ENCODE measurements around the gene STOML1.
A peak's percentile ranks its signal among the peaks of the same experiment; 100 is the strongest.

STOML1 gene

DNA sequence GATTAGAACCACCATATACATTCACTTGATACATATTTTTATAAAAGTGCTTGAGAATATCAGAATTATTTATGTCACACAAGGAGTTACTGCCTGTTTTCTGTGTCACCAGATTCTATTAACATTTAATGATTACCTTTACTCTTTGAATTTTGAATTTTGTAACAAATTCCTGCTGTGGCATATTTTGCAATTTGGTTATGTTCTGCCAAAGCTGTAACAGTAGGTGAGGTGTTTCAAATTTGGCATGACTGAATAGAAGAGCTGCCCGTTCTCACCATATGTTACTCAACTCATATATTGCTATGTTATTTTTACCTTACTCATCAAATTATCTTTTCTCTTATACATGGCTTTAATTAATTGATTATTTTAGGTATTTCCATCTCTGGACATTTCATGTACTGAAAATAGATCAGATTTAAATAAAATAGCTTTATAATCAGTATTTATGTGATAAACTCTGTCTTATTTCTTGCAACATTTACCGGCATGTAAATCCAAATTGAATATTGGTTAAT is 21.3 kb upstream of the STOML1 start:
- DNase-seq (ENCODE audit: low read depth), result no peak

- DNase-seq (ENCODE audit: low read depth), result peak; percentile 70
Observed at GRCh38 chr15:74011610-74012009, 19.5 kb upstream of the STOML1 start.

DNA sequence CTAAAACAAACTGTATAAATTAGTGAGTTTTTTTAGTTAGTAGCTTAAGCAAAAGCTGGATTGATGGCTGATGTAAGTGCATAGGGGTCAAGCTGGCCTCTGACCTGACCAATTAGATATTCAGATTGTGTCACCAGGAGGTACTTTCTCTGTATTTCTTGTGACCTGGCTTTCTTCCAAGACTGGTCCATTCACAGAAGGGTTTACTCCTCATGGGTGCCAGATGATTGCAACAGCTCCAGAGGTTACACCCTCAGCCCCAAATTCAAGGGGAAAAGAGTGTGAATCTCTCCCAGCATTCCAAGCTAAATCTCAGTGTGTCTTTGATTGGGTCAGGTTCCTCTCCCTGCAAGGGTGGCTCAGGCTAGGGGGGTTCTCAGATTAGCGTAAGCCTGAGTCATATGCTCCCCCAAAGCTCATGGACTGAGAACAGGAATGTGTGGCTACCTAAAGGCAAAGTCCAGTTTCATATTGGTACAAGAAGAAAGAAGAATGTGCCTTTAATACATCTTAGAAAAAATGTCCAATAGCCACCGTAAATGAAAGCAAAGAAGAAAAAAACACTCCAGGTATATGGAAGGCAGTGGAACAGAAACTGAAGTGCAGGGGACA is 18.9 kb upstream of the STOML1 start:
- peak; percentile 67 for DNase-seq (ENCODE audit: low read depth)

DNA sequence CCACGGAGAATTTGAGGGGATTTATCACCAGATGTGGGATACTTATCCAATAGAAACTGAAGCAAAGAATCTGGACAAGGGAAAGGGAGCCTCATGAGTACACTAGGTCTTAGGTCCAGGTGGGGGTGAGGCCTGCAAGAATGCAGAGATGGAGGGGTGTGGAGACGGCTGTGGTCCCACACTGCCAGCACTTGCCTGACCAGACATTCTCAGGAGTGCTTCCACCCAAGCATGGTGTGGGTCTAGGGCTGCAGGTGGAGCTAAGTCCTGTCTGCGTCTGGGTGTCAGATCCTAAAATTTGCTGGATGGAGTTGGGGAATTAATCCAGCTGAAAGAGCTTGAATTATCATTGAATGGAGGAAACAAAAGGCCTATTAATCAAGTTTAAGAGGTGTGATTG is 16.8 kb upstream of the STOML1 start:
- DNase-seq (ENCODE audit: low read depth), result no peak

GRCh38 chr15:74007820-74008371 is 15.8 kb upstream of the STOML1 start:
- DNase-seq (ENCODE audit: low read depth), result no peak

DNA sequence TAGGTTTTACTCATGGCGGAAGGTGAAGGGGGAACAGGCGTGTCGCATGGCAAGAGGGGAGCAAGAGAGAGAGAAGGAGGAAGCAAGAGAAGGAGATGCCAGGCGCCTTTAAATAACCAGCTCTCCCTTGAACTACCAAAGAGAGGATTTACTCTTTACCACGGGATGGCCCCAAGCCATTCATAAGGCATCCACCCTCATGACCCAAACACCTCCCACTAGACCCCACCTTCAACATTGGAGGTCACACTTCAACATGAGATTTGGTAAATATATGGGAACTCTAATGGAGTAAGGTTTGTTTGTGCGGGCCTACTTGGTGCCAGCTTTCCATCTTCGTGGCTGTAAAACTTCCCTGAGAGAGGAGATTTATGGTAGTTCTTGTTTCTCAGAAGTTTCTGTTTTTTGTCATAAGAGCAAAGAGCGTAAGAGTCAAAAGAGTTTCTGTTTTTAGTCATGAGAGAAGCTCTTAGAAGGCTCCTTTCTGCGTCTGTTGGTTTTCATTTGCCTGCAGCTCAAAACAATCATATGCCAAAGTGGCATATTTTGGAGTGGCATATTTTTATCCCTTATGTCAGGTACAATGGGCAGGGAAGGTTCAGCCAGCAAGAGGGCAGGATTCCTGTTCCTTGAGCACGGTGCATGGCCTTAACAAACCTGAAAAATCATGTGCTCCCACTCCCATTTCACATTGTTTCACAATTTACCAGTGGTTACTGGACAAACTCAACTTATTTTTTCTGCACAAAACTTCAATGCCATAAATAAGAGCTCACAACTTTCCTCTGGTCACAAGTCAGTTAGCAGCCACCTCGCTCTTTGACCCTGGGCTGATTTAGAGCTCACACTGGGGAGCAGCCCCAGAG is 14.9 kb upstream of the STOML1 start:
- no peak for DNase-seq (ENCODE audit: low read depth)

GRCh38 chr15:73997986-73998385 is 5.9 kb upstream of the STOML1 start:
- no peak for DNase-seq (ENCODE audit: low read depth)

DNA sequence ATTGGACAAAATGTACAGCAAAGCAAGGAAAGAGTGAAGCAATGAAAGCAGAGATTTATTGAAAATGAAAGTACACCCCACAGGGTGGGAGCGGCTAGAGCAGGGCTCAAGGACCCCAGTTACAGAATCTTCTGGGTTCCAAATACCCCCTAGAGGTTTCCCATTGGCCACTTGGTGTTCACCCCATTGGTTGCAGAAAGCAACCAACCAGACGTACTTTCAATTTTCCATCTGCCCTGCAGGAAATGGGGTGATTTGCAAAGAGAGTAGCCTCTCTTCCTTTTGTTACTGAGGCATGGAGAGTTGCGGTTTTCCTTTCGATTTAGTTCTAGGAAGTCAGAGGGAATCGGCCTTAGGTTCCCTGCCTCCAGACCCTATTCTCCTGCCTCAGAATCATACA is 4.8 kb upstream of the STOML1 start:
- DNase-seq (ENCODE audit: low read depth), result peak; percentile 71

DNA sequence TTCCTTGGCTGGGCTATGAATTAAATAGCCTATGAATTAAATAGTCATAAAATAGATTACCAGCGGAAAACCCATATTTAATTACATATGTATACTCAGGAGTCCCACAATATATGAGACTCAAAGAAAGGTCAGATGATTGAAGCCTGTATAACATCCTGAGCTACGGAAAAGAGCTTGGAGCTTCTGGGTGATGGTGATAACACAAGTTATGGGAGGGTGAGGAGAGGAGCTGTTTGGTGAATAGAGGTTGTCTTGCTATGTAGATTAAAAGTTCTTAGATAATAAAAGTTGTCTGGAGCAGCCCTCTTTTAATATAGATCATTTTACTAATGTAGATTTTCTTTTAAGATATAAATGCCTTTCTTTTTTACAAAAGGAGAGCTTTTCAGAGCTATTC is 4.2 kb upstream of the STOML1 start:
- no peak for DNase-seq (ENCODE audit: low read depth)

- no peak for DNase-seq (ENCODE audit: low read depth)
Observed at GRCh38 chr15:73994912-73995622, 3.0 kb upstream of the STOML1 start.

- peak; percentile 92 for DNase-seq (ENCODE audit: low read depth)
Observed at GRCh38 chr15:73994413-73994883, 2.4 kb upstream of the STOML1 start, which contains the start of gene PML. TSS of gene PML (plus strand) at chr15:73994716. CDS start at chr15:73994813, 97 bp downstream.

DNA sequence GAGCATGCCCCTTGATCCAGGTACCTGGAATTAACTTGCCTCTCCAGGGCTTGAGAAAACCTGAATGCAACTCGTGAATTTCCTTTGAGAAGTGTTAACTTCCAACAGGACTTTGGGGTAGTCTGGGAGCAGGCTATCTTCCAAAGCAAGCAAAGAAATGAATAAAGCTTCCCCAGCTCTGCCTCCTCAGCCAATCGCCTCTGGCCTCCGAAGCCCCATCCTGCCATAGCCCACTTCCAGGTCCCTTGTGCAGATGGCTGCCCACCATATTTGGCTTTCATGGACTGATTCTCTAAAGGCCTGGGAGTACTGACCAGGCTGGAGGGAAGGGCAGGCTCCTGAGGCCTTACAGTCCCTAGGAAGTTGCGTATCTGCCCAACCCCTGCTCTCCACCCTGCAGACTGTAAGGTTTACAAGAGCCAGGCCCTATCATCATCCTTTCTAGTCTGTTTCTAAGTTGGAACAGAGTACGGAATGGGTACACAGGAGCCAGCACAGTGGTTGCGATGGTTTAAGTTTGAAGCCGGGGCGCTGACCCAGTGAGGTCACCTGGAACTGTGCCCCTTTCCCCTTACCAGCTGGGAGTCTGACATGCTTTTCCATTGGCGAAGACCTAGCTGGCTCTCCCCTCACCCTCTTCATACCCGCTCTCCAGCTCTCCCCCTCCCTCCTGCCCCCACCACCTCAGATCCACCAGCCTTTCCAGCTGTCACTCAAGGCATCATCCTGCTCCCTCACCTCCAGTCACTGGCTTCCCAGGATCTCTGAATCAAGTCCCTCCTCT is 1.3 kb upstream of the STOML1 start:
- no peak for DNase-seq (ENCODE audit: low read depth)

DNA sequence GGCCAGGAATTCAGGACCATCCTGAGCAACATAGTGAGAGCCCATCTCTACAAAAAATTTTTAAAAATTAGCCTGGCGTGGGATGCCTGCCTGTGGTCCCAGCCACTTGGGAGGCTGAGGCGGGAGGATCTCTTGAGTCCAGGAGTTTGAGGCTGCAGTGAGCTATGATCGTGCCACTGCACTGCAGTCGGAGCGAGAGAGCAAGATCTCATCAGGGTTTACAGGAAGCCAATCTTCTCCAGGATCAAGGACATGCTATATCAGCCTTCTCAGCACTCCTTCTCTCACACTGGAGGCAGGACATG is 451 bp upstream of the STOML1 start:
- DNase-seq (ENCODE audit: low read depth), result no peak

GRCh38 chr15:73991260-73991659 is 835 bp downstream of the STOML1 start:
- peak; percentile 83 for DNase-seq (ENCODE audit: low read depth)

DNA sequence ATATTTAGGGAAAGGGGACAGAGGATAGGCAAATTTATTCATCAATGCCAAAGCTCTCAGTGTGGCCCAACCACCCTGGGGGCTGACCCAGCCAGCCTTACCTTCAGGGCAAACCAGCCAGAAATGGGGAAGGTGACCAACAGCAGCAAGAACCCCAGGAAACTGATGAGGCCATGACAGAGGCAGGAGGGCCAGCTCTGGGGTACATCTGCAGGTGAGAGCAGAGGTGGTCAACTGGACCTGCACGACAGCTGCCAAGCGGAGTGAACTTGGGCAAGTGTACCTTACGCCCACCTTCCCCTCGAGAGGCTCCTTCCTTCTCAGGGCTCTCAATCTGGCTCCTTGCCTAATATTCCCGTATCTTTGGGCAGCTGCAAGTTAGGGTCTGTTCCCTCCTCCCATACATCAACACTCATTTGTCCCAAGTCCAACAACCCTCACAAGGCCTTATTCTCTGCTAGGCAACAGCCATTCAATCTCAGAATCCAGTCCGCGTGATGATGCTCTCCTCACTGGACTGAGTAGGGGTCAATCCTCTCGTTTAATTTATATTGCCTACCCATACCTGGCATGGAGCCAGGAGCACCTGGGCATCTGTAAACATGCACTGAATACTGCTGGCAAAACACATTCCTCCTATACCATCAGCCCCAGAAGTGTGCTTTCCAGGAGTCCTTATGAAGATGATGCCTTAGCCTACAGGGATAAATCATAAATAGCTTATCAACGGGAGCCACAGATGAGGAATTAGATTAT is 1.7 kb downstream of the STOML1 start:
- DNase-seq (ENCODE audit: low read depth), result no peak

DNA sequence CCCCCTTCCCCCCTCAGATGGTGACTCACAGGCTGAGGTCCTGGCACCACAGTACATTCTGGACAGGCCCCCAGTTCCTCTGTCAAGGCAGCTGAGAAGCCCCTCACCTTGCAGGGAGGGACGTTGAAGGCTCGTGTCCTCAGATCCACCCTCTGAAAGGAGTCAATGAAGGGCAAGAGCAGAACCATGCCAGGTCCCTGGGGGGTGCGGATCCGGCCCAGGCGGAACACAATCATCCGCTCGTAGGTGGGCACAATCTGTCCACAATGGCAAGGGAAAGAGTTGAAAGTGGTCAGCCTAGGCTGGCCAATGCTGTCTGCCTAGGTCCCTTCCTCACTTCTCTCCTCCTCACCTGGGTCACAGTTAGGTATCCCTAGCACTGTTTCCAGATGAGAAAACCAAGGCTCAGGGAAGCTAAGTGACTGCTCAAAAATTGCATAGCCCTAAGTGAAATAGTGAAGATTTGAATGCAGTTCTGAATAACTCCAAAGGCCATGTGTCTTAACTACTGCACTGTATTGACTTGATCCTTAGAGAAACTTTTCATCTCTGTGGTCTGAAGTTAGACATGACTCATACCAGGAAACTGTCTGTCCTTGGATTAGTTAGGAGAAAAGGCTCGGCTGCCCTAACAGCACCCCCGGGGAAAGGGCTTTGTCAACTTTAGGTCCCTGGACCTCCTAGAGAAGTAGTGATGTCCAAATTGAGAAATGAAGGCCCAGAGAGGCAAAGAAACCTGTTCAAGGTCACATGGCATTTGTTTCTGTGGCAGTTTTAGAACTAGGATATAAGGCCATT is 2.9 kb downstream of the STOML1 start:
- DNase-seq (ENCODE audit: low read depth), result peak; percentile 55

- no peak for DNase-seq (ENCODE audit: low read depth)
Observed at GRCh38 chr15:73988445-73988969, 3.6 kb downstream of the STOML1 start.

DNA sequence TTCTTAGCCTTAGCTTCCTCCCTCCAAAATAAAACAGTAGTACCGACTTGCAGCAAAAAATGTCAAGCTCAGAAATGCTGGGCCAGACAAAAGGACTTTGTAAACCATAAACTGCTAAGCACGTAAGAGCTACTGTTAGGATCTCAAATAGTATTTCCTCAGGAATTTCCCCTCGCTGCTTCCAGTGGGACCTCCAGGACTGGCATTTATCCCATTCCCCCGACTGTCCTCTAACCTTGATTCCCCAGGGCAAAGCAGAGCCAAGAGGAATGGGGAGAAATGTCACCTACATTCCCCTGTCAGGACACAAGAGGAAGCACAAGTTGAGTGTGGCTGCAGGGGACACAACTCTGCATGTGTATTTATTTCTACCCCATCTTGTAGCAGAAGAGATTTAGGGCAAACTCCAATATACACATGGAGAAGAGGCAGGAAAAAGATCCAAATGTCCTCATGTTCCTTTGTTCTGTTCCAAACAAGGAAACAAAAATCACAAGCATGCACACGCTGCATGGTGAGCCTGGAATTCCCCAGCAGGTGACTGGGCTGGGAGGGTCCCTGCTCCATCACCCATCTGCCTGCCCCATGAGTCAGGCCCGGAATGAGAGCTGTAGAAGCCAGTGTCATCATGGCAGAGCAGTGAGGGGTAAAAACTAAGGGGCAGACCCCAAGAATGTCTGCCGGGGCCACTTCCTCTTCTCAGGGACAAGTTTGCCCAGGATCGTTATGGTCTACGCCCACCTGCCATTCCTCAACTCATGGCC is 4.2 kb downstream of the STOML1 start:
- no peak for DNase-seq (ENCODE audit: low read depth)

- no peak for DNase-seq (ENCODE audit: low read depth)
Observed at GRCh38 chr15:73987250-73987649, 4.8 kb downstream of the STOML1 start.

Measured in fibroblast of gingiva (primary cell).